AG08396 (cell line): ENCODE results near the gene CRIP2.

Experiments
- DNase-seq: peaks from one replicate; pipeline ENCODE4 v3.0.0; 2012; ENCODE audit warnings: low spot score, mixed read lengths

The CRIP2 gene

DNA sequence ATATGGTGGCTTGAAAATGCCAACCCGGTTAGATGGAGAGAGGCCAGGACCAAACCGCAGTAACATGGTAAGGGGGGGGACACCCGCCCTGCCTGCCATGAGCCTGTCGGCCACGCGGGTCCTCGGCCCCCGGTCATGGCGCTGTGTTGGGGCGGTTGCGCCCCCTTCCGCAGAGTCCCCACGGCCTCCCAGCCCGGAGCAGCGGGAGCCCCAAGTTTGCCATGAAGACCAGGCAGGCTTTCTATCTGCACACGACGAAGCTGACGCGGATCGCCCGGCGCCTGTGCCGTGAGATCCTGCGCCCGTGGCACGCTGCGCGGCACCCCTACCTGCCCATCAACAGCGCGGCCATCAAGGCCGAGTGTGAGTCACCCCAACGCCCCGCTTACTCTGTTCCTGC is 10.1 kb upstream of the CRIP2 start:
- no peak for DNase-seq

DNA sequence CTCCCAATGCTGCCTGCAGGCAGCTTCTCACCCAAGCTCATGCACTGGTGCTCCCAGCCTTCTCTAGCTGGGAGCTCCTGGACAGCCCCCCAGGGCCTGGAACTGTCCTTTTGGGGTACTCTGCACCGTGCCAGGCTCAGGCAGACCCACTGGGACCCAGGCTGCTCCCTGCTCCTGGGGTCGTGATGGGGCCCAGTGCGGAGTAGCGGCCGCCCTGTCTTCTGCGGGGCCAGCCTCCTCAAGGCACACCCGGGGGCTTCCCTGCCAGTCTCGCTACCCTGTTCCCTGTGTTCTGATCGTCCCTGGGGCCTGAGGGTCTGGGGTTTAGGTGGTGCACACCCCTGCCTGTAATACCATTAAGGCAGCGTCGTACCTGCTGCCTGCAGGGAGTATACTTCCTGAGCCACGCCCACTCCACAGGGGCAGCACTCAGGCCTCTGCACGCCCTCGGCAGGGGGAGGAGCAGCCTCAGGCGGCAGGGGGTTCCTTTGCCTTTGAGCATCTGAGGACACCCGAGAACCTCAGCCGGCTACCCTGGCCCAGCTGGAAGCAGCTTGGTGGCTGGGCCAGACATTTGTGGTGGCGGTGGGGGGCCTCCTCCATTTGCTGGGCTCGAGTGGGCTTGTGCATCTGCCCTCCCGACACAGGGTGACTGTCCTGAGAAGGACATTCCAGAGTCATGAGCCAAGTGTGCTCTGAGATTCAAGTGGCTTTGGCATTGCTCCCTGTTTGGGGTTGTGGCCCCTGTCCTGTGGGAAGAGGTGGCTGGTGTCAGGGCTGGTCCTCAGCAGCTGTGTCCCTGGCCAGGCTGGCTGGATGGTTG is 9.2 kb upstream of the CRIP2 start:
- DNase-seq, result peak; percentile 70

DNA sequence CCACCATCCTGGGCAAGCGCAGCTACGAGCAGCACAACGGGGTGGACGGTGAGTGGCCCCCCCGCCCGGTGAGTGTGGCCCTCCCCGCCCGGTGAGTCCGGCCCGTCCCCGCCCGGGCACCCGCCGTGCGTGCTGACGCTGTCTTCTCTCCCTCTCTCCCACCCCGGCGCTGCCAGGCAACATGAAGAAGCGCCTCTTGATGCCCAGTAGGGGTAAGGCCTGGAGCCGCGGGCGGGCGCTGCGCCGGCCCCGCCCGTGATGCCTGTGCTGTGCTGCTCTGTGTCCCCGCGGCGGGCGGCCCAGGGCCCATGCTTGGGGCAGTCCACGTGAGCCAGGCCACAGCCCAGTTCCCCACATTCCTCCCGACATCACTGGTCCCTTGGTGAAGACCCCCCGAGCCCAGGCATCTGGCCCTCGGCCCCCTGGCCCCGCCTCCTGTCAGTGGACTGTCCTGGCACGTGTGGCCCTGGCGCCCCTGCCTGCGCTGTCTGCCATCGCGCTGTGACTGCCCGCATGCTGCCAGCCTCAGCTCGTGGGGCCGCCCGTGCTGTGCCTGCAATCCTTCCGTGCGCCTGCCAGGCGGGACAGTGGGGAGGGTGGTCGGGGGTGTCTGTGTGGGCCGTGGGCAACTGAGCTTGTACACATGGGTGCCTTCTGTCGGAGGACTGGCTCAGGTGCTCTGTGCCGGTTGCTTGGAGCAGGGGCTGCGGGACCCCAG is 7.9 kb upstream of the CRIP2 start:
- no peak for DNase-seq

DNA sequence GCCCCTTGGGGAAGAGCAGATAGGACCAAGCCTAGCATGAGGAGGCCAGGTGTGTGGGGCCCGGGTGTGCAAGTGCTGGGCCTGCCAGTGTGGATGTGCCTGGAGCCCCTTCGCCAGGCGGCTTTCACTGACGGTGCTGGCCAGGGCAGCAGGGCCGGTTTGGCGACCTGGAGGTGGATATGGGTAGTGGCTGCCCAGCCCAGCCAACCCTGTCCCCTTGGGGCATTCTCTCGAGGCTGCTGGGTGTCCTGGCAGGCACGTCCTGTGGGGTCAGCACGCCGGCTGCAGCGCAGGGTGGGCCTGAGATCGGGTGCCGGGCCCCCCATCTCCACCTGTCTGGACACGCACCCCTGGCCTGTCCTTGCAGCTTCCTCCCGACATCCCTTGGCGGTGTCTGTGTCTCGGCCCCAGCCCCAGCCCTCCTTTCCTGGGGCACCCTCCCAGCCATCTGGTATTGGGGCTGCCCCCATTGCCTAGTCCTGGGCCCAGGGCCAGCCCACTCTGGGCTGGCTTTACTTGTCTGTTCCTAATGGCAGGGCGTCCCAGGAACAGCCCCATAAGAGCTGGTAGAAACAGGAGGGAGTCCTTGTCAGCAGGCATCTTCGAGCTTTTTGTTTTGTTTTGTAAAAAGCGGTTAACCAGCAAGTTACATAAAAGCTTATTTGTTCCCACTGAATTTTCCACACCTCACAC is 7.2 kb upstream of the CRIP2 start:
- no peak for DNase-seq

DNA sequence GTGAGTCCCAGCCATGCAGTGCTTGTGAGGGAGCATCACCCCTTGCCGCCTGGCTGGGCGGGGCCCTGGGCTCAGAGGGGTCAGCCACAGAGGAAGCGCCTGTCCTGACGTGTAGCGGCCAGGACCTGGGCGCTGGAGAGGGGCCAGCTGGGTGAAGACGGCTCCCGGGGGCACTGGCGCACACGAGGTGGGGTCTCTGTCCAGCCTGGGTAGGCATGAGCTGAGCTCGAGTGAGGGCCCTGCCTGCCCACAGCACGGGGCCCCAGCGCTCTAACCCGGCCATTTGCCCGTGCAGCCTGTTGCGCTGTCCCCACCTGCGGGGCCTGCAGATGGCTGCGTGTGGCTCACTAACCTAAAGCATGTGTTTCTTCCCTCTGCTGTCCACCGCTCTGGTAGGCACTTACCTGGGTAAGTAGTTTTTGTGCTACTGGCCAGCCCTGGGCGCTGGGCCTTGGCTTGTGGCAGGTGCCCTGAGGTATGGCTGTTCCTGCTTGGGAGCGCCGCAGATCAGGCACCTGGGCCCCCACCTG is 6.6 kb upstream of the CRIP2 start:
- no peak for DNase-seq

DNA sequence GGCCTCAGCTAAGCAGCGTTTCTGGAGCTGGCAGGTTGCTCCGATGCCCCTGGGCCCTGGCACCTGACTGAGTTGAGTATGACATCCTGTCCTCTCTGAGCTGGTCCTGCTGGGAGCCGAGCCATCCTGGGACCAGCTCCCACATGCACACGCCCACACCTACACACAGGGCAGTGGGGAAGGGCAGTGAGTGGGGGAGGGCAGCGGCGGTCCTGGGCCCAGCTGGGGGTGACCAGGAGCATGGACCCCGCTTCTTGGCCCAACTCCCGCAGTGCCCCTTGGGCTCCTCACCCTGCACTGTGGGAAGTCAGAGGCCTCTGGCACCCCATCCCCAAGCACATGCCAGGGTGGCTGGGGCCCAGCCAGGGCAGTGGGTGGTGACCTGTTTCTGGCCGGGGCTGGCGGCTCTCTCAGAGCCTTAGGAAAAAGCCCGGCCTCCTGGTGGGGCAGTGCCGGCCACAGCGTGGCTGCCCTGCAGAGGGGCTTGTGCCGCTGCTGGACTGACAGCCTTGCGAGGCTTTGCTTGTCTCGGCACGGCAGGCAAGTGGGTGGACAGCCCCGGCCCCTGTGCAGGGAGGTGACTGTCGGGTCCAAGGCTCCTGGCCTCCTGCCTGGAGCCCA is 5.9 kb upstream of the CRIP2 start:
- DNase-seq, result no peak

DNA sequence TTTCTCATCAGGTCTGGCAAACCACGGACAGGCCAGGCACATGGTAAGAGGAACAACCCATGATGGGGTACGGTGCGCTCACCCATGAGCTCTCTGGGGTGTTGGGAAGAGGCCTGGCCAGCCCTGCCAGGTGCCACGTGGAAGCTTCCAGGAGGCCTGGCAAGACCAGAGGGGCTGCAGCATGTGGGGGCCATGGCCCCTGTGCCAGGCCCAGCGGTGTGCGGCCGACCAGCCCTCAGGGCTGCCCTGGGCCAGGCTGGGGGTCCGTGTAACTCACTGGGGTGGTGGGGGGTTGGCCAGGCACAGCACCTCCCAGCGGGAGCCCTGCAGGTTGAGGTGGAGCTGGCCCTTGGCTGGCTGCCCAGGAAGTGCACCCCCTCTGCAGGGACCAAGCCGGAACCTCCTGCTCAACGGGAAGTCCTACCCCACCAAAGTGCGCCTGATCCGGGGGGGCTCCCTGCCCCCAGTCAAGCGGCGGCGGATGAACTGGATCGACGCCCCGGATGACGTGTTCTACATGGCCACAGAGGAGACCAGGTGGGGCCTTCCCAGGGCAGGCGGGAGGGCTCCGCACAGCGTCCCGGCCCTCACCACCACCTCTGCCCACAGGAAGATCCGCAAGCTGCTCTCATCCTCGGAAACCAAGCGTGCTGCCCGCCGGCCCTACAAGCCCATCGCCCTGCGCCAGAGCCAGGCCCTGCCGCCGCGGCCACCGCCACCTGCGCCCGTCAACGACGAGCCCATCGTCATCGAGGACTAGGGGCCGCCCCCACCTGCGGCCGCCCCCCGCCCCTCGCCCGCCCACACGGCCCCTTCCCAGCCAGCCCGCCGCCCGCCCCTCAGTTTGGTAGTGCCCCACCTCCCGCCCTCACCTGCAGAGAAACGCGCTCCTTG is 4.9 kb upstream of the CRIP2 start:
- DNase-seq, result no peak

DNA sequence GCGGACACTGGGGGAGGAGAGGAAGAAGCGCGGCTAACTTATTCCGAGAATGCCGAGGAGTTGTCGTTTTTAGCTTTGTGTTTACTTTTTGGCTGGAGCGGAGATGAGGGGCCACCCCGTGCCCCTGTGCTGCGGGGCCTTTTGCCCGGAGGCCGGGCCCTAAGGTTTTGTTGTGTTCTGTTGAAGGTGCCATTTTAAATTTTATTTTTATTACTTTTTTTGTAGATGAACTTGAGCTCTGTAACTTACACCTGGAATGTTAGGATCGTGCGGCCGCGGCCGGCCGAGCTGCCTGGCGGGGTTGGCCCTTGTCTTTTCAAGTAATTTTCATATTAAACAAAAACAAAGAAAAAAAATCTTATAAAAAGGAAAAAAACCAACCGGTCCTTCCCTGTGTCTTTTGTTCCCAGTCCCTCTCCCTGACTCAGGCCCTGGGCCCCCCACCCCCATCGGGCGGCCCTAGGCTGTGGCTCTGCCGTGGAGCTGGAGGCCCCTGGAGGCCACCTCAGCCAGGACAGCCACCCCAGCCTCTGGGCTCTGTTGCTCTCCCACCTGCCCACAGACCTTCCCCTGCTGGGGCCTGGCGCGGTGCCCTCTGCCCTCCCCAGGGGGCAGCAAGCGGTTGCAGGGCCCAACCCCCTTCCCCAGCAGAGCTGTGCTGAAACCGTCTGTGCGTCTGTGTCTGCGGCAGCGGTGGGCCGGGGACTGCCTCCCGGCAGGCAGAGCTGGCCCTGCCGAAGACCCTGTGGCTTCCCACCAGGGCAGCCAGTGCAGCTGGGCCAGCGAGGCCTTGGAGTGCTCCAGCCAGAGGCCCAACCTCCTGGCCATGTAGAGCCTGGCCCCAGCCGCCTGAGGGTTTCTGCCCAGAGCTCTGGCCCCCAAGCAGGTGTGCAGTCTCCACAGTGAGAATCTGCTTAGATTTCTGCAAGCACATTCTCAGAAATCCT is 4.0 kb upstream of the CRIP2 start:
- no peak for DNase-seq

DNA sequence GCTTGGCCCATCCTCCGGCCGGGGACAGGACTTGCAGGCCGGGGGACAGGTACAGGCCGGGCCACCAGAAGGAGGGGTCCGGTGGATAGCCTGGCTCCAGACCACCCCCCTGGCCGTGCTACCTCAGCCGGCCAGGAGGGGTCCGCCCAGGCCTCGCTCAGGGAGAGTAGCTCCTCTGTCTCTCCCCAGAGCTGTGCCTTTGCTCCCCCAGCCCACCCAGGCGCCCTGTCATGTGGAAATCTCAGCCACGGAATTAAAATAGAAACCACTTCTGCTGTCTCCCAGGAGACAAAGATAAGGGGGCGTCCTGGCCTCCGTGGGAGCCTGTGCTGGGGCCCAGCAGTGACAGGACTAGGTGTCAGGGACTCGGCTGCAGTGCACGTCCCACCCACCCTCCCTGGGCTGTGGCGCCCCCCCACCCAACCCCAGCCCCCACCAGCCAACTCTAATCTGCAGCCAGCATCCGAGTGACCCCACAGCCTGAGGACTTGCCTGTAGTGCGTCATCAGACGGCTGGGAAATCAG is 3.3 kb upstream of the CRIP2 start:
- no peak for DNase-seq

DNA sequence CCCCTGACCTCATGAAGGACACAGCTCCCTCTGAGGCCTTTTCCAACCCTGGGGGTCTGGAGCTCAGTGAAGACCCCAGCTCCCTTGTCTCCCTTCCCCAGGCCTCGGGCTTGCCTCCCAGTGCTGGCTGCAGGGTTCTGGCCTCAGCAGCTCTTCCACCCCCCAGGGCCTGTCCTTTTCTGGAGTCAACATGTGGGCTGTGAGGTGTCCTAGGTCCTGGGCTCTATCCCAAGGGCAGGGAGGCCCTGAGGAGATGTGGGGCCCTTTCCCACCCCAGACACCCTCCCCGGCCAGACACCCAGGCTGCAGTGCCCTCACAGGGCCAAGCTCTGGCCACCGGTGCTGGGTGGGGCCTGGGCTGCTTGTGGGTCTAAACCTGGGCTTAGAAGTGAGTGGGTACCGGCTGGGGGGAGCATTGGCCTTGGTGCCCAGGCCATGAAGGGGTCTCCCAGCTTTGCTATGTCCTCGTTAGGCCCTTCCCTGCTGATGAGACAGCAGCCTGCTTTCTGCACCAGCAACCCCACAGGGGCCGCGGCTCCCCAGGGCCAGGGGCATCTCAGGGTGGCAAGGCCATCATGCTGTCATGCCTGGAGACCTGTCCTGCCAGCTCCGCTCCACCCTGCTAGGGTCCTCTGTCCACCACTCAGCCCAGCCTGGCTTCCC is 2.7 kb upstream of the CRIP2 start:
- DNase-seq, result no peak

DNA sequence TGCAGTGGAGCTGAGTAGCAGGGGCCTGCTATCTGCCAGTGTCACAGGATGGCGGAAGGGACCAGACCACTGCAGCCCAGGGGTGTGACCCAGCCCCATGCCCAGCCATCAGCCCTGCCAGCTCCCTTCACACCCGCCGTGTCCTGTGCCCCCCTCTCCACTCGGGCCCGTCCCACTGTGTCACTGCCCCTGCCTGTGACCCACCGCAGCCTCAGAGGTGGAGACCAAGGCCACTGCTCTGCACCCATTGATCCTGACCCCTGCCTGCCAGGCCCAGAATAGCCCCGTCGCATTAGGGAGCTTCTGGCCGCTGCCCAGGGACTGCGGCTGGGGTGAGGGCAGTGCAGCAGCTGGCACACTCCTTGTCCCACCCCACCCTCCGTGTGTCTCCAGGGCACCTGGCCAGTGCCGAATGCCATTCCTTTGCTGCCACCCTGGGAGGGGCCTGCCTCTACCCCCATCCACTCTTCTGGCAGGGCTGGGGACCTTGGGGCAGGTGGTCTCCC is 2.1 kb upstream of the CRIP2 start:
- DNase-seq, result no peak

DNA sequence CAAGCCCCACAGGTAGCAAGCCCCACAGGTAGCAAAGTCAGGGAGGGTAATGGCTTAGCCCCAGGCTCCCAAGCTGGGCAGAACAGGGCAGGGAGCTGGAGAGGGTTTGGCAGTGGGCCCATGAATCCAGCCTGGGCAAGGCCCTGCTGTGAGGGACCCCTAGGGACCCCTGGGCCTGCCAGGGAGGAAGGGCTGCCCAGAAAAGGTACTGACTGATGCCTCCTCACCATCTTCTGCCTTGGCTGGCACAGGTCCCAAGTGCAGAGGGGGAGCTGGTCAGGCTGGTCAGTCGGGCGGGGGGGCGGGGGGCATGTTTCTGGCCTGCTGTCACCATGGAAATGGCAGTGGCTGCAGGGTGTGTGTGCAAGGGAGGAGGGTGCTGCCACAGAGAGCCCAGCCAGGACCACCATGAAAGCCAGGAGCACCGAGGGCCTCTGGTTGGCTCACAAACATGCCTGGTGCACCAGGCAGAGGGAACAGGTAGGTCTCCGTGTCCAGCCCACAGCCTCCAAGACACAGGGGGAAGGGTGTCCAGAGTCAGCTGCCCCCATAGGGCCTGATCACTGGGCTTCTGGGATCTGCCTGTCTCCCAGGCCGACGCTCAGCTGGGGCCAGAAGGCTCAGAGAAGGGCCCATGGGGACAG is 1.5 kb upstream of the CRIP2 start:
- peak; percentile 60 for DNase-seq

DNA sequence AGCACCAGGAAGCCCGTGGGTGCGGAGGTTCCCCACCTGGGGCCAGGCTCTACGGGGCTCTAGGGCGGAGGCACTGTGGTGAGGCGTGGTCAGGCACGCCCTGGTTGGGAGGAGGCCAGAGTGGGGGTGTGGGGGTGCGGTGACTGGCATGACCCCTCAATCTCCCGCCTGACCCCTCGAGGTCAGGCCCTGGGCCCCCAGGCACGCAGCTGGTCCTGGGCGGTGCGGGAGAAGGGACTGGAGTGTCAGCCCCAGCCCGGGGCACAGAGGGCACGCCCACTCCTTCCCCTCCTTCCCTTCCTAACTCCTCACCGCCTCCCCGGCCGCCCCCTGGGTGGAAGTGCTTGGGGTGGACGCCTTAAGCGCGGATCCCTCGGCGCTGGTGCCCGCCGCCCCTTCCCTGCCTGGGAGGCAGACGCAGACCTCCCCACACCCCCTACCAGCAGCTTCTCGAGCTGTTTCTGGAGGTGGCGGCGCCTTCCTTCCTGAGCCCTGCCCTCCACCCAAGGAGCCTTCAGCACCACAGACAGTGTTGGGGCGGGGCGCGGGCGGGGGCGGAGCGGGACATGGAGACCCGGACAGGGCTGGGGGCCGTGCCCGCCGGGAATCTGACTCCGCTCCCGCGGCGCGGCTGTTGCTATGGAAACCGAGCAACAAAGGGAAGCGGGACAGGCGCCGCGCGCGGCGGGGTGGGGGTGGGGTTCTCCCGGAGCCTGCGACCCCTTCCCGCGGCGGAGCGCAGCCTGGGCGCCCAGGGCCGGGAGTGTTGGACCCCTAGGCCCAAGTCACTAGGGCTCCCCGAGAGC is 741 bp upstream of the CRIP2 start:
- DNase-seq, result peak; percentile 95

DNA sequence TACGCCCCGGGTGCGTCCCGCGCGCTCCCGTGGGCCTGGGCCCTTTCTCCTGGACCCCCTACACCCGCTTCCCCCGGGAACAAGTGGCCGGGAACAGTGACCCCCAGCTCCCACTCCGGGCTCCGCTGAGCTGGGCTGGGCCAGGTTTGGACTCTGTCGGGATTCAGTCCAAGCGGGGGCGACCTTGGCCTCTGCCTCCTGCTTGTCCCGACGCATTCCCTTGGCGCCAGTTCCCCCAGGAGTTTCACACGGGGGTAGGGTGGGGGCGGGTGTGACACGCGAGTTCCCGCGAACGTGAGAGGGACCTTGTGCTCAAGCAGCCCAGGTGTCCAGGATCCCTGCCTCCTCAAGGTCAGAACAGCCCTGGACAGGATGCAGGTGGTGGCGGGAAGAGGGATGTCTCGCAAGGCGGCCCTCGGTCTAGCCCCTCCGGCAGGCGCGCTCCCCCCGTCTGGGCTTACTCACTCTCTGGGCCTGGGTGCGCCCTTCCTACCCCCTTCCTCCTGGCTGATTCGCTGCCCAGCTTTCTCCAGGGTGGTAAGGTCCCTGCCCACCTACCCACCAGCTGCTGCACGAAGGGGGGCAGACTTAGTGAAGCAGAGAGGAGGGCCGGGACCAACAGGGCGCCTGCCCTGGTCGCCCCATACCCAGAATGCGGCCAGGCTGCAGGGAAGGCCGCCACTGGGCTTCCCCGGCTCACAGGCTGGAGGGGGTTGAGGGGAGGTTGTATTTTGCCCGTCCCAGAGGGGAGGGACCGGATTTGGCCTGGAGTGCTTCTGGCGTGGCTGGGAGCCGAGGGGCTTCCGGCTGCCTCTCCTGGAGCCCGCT is 862 bp downstream of the CRIP2 start:
- DNase-seq, result peak; percentile 71

DNA sequence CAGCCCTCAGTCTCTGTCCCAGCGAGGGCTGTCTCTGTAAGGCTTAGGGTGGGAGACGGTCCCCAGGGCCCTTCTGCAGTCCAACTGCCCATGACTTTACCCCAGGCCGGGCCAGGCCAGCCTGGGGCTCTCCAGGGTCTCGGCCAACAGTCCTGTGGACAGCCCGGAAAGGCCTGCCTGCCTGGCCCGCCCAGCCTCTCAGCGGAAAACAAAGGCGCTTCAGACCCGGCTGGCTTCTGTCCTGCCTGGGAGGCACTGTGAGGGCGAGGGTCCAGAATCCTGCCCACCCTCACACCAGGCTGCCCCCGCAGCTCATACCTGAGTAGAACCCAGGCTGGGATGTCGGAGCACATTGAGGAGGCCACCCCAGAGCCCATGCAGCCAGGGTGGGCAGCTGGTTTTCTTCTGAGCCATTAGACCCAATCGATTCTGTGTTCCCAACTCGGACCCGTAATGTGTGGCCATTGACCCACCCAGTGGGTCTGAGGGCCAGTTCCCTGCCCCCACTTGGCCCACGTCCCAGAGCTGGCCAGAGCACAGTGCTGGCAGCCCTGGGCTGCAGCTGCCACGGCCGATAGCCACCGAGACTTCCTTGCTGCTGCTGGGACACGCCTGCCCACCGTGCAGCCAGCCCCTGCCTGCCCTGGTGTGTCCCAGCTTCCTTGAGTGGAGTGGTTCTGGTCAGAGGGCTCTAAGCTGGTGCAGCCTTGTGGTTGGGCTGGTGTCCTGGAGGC is 1.6 kb downstream of the CRIP2 start:
- DNase-seq, result peak; percentile 68
